Prostate gland (tissue), 2 donors: ENCODE measurements around the gene SLC17A9. TPM values are rescaled to one million over a fixed set of nuclear protein-coding genes. Genes with fewer than 3 reads are reported as not detected.

Experiments
- DNase-seq: peaks from one replicate; pipeline ENCODE4 v3.0.0-alpha.2; 2019; ENCODE audit warnings: low spot score
- H3K27ac ChIP-seq, 2 donors: fragments of 200-600 bp; sonication (generic); 2 replicates each; pipeline ENCODE4 v1.5.1; 2017 to 2019
- H3K27me3 ChIP-seq: fragments of 200-600 bp; sonication (generic); replicated peaks from 2 replicates; pipeline ENCODE4 v1.5.1; 2019; ENCODE audit not compliant: insufficient read depth
- H3K36me3 ChIP-seq, 2 donors: fragments of 200-600 bp; sonication (generic); 1 replicate in 1 of 2; 2 replicates in 1 of 2; pipeline versions ENCODE4 v1.5.1 to v1.8.1; 2017 to 2019
- H3K4me1 ChIP-seq: fragments of 200-600 bp; sonication (generic); replicated peaks from 2 replicates; pipeline ENCODE4 v1.5.1; 2019
- H3K4me3 ChIP-seq, 2 donors: fragments of 200-600 bp; sonication (generic); 2 replicates each; pipeline ENCODE4 v1.5.1; 2017 to 2019
- H3K9me3 ChIP-seq: fragments of 200-600 bp; sonication (generic); 2 replicates; pipeline ENCODE4 v1.5.1; 2017
- CTCF ChIP-seq, 4 experiments: fragments of 200-600 bp in 2 of 4; fragments of 450-650 bp in 2 of 4; sonication (generic) in 2 of 4; IDR thresholded peaks; 1 replicate in 3 of 4; 2 replicates in 1 of 4; pipeline ENCODE4 v1.5.1; 2016 to 2019; ENCODE audit warnings: antibody characterized with exemption in 4 of 4, mild to moderate bottlenecking in 2 of 4, moderate library complexity in 2 of 4
- POLR2A ChIP-seq: fragments of 450-650 bp; IDR thresholded peaks from one replicate; pipeline ENCODE4 v1.6.1; 2016; ENCODE audit warnings: antibody characterized with exemption, mild to moderate bottlenecking
- POLR2AphosphoS5 ChIP-seq: sonication (generic); formaldehyde crosslinking; IDR thresholded peaks from one replicate; pipeline ENCODE4 v1.6.1; 2017; ENCODE audit warnings: antibody characterized with exemption
- WGBS: methylation state at CpG from one replicate; pipeline ENCODE4 v1.1.5; 2018; 5-methylcytosine and 5-hydroxymethylcytosine counted together
- intact Hi-C: fragments of 100-400 bp; cut with DNase I; formaldehyde crosslinking; loops from one replicate; pipeline ENCODE4 v1.14.2; 2022
- total RNA-seq, 2 donors: library from RNA; depleted of rRNA; stranded (reverse); fragments of >200 nt; gene quantifications; one replicate each; pipeline ENCODE4 v1.1.0, GENCODE V29; 2016

SLC17A9 gene
- total RNA-seq, 2 donors from 2014 or later: 0.41 to 3.5 TPM

- TF ChIP-seq POLR2A: no peak
- TF ChIP-seq CTCF (IDR thresholded peaks at IDR 0.05): no peak
- TF ChIP-seq POLR2AphosphoS5: no peak
- intact Hi-C loops: no loop called here
- Histone ChIP-seq H3K9me3 (no peaks in the 10 kb centered on the region), H3K4me1 (peaks cover 20% of the 10 kb centered on the region), H3K4me3 (no peak overlapping the region), H3K27ac (no peak overlapping the region), H3K36me3 (peaks cover 3% of the 10 kb centered on the region in 2 donors), H3K27me3 (no peaks in the 10 kb centered on the region)
- WGBS: 89% methylated on average over 8 of the region's 8 CpGs
- no peak for DNase-seq
Measured at GRCh38 chr20:62940875-62941274, 11.6 kb upstream of the SLC17A9 start.

GRCh38 chr20:62941792-62942191 lies 10.7 kb upstream of the SLC17A9 start:
- no peak for TF ChIP-seq POLR2A
- TF ChIP-seq POLR2AphosphoS5: no peak
- no peak for TF ChIP-seq CTCF (IDR thresholded peaks at IDR 0.05)
- peaks cover 11% of the 10 kb centered on the region for H3K4me1 ChIP-seq
- no peaks in the 10 kb centered on the region for H3K27me3 ChIP-seq
- no peaks in the 10 kb centered on the region for H3K9me3 ChIP-seq
- H3K4me3 ChIP-seq: no peak overlapping the region
- DNase-seq: no peak
- WGBS: 75% methylated on average over 1 of the region's 1 CpG
- H3K27ac ChIP-seq: no peak overlapping the region
- intact Hi-C loops: no loop called here
- H3K36me3 ChIP-seq: peaks cover 3 to 7% of the 10 kb centered on the region in 2 donors

- Histone ChIP-seq H3K27ac (no peak overlapping the region), H3K27me3 (no peaks in the 10 kb centered on the region), H3K36me3 (peaks cover 3 to 7% of the 10 kb centered on the region in 2 donors), H3K4me1 (peaks cover 11% of the 10 kb centered on the region), H3K4me3 (no peak overlapping the region), H3K9me3 (no peaks in the 10 kb centered on the region)
- DNase-seq: no peak
- 82% methylated on average over 2 of the region's 2 CpGs for WGBS
- TF ChIP-seq POLR2AphosphoS5: no peak
- no peak for TF ChIP-seq POLR2A
- TF ChIP-seq CTCF (IDR thresholded peaks at IDR 0.05): no peak
- intact Hi-C loops: no loop called here
Measured at GRCh38 chr20:62942456-62942855, 10.1 kb upstream of the SLC17A9 start.

- no peak for DNase-seq
- TF ChIP-seq CTCF (IDR thresholded peaks at IDR 0.05) (no peak), POLR2AphosphoS5 (no peak), POLR2A (no peak)
- peaks cover 3 to 7% of the 10 kb centered on the region in 2 donors for H3K36me3 ChIP-seq
Measured at GRCh38 chr20:62943396-62943795, 9.1 kb upstream of the SLC17A9 start.

GRCh38 chr20:62944184-62944583 lies 8.3 kb upstream of the SLC17A9 start:
- no peaks in the 10 kb centered on the region for H3K9me3 ChIP-seq
- intact Hi-C loops: no loop called here
- peaks cover 3 to 7% of the 10 kb centered on the region in 2 donors for H3K36me3 ChIP-seq
- no peak for DNase-seq
- 84% methylated on average over 8 of the region's 8 CpGs for WGBS
- no peak for TF ChIP-seq CTCF (IDR thresholded peaks at IDR 0.05)
- TF ChIP-seq POLR2AphosphoS5: no peak
- TF ChIP-seq POLR2A: no peak
- H3K4me3 ChIP-seq: no peak overlapping the region
- H3K27ac ChIP-seq: no peak overlapping the region
- no peaks in the 10 kb centered on the region for H3K27me3 ChIP-seq
- peaks cover 9% of the 10 kb centered on the region for H3K4me1 ChIP-seq

More at GRCh38 chr20:62943396-62943795, 9.1 kb upstream of the SLC17A9 start:
- Histone ChIP-seq H3K4me1 (peaks cover 11% of the 10 kb centered on the region), H3K27me3 (no peaks in the 10 kb centered on the region), H3K4me3 (no peak overlapping the region), H3K9me3 (no peaks in the 10 kb centered on the region), H3K27ac (no peak overlapping the region)
- WGBS: 88% methylated on average over 14 of the region's 14 CpGs
- intact Hi-C loops: no loop called here
